SK-N-SH (cell line): ENCODE measurements around the gene MRPS17. TPM values are rescaled to one million over a fixed set of nuclear protein-coding genes. Genes with fewer than 3 reads are reported as not detected.

Source experiments
- CTCF ChIA-PET: fragments of 300-600, 350-600 bp; formaldehyde crosslinking; extraction: SDS; loops from one replicate; lab custom pipeline; 2021; lab: Yijun Ruan, JAX
- POLR2A ChIA-PET: fragments of 350-600 bp; sonication (Branson Sonifier 250); formaldehyde crosslinking; extraction: SDS; loops from one replicate; lab custom pipeline; 2020; ENCODE audit warnings: antibody characterized with exemption, inconsistent platforms; lab: Yijun Ruan, JAX
- DNase-seq: peaks from one replicate; pipeline ENCODE4 v3.0.0; 2012
- H2AFZ ChIP-seq: fragments of 200-600 bp; sonication (generic); 2 replicates; pipeline ENCODE4 v1.8.1; 2016; ENCODE audit warnings: antibody characterized with exemption, mild to moderate bottlenecking, low read depth
- H3F3A ChIP-seq: fragments of 200-600 bp; sonication (generic); replicated peaks from 2 replicates; pipeline ENCODE3; 2016; ENCODE audit warnings: antibody characterized with exemption, mild to moderate bottlenecking; ENCODE audit not compliant: insufficient read depth
- H3K27ac ChIP-seq, 2 experiments: fragments of 200-500 bp in 1 of 2; fragments of 200-600 bp in 1 of 2; sonication (Bioruptor generic) in 1 of 2; sonication (generic), shearing (Covaris generic) in 1 of 2; 2 replicates each; pipeline versions ENCODE4 v1.5.1 to v1.6.1; 2014 to 2016; ENCODE audit warnings: low read depth in 2 of 2, inconsistent platforms in 1 of 2, low read length in 1 of 2, mild to moderate bottlenecking in 1 of 2, mixed read lengths in 1 of 2
- H3K27me3 ChIP-seq: fragments of 200-600 bp; sonication (generic), shearing (Covaris generic); 2 replicates; pipeline ENCODE4 v1.6.1; 2016; ENCODE audit warnings: mixed run types; ENCODE audit not compliant: insufficient read depth
- H3K36me3 ChIP-seq, 2 experiments: fragments of 200-500 bp in 1 of 2; fragments of 200-600 bp in 1 of 2; sonication (Bioruptor generic) in 1 of 2; sonication (generic) in 1 of 2; replicated peaks in 1 of 2; 2 replicates each; pipeline versions ENCODE3 to v1.5.1; 2014 to 2016; ENCODE audit warnings: low read length in 1 of 2, mild to moderate bottlenecking in 1 of 2; ENCODE audit not compliant: insufficient read depth in 2 of 2, control insufficient read depth in 1 of 2
- H3K4me1 ChIP-seq, 2 experiments: fragments of 200-500 bp in 1 of 2; fragments of 200-600 bp in 1 of 2; sonication (Bioruptor generic) in 1 of 2; sonication (generic), shearing (Covaris generic) in 1 of 2; 2 replicates each; pipeline versions ENCODE4 v1.5.1 to v1.6.1; 2014 to 2016; ENCODE audit warnings: low read depth in 1 of 2, low read length in 1 of 2, mixed run types in 1 of 2; ENCODE audit not compliant: insufficient read depth in 2 of 2, control insufficient read depth in 1 of 2
- H3K4me2 ChIP-seq: fragments of 200-600 bp; sonication (generic), shearing (Covaris generic); 2 replicates; pipeline ENCODE4 v1.6.1; 2017; ENCODE audit warnings: mixed run types
- H3K4me3 ChIP-seq, 2 experiments: fragments of 200-500 bp in 1 of 2; fragments of 200-600 bp in 1 of 2; sonication (Bioruptor generic) in 1 of 2; sonication (generic), shearing (Covaris generic) in 1 of 2; 2 replicates each; pipeline versions ENCODE4 v1.5.1 to v1.8.1; 2014 to 2016; ENCODE audit warnings: low read depth in 2 of 2, inconsistent platforms in 1 of 2, low read length in 1 of 2, mild to moderate bottlenecking in 1 of 2, mixed read lengths in 1 of 2, moderate library complexity in 1 of 2
- H3K79me2 ChIP-seq: fragments of 200-600 bp; sonication (generic); 2 replicates; pipeline ENCODE4 v1.8.1; 2017; ENCODE audit warnings: mild to moderate bottlenecking; ENCODE audit not compliant: insufficient read depth
- H3K9ac ChIP-seq: fragments of 200-600 bp; sonication (generic); 2 replicates; pipeline ENCODE4 v1.6.1; 2017; ENCODE audit warnings: mixed run types
- H3K9me2 ChIP-seq: fragments of 200-600 bp; sonication (generic); 2 replicates; pipeline ENCODE4 v1.6.1; 2017; ENCODE audit warnings: mixed run types
- H3K9me3 ChIP-seq: fragments of 200-600 bp; sonication (generic); 2 replicates; pipeline ENCODE4 v1.6.1; 2017; ENCODE audit warnings: mixed run types, mild to moderate bottlenecking, moderate library complexity
- H4K20me1 ChIP-seq: fragments of 200-600 bp; sonication (generic); 2 replicates; pipeline ENCODE4 v1.6.1; 2017; ENCODE audit warnings: mild to moderate bottlenecking, mixed run types; ENCODE audit not compliant: insufficient read depth
- CHD2 ChIP-seq: fragments of 150-350 bp; IDR thresholded peaks from 2 replicates; pipeline ENCODE4 v1.6.1; 2018; ENCODE audit warnings: low read length; ENCODE audit not compliant: partially characterized antibody
- EP300 ChIP-seq, 2 experiments: IDR thresholded peaks; 2 replicates each; pipeline versions ENCODE4 v1.4.0 to v1.6.1; 2012; ENCODE audit warnings: borderline replicate concordance in 1 of 2, low read depth in 1 of 2, low read length in 1 of 2
- FOSL2 ChIP-seq: IDR thresholded peaks from 2 replicates; pipeline ENCODE4 v1.4.0; 2012; ENCODE audit warnings: low read depth, mild to moderate bottlenecking, moderate library complexity, borderline replicate concordance
- GABPA ChIP-seq: IDR thresholded peaks from 2 replicates; pipeline ENCODE4 v1.4.0; 2012; ENCODE audit warnings: low read depth, mild to moderate bottlenecking
- GATA2 ChIP-seq: sonication (generic); formaldehyde crosslinking; IDR thresholded peaks from 2 replicates; pipeline ENCODE4 v1.5.0; 2020; ENCODE audit warnings: mild to moderate bottlenecking, missing genetic modification reagents
- JUND ChIP-seq: IDR thresholded peaks from 2 replicates; pipeline ENCODE4 v1.4.0; 2012
- RAD21 ChIP-seq: IDR thresholded peaks from 2 replicates; pipeline ENCODE4 v1.6.1; 2012; ENCODE audit warnings: mild to moderate bottlenecking, low read length
- SIN3A ChIP-seq: IDR thresholded peaks from 2 replicates; pipeline ENCODE4 v1.6.1; 2012; ENCODE audit warnings: low read depth, mild to moderate bottlenecking, low read length, moderate library complexity, borderline replicate concordance
- SMC3 ChIP-seq: IDR thresholded peaks from 2 replicates; pipeline ENCODE4 v1.6.1; 2012; ENCODE audit warnings: low read depth, low read length, improper control_type of control experiment
- TCF12 ChIP-seq: IDR thresholded peaks from 2 replicates; pipeline ENCODE4 v1.4.0; 2012
- TEAD4 ChIP-seq: IDR thresholded peaks from 2 replicates; pipeline ENCODE4 v1.4.0; 2012; ENCODE audit warnings: mild to moderate bottlenecking, borderline replicate concordance; ENCODE audit not compliant: insufficient read depth
- WGBS: methylation state at CpG from one replicate; pipeline ENCODE4 v1.1.6; 2017; ENCODE audit warnings: low lambda C conversion rate; 5-methylcytosine and 5-hydroxymethylcytosine counted together
- polyA plus RNA-seq, 3 experiments: library from polyadenylated mRNA; depleted of rRNA; stranded (reverse); fragments of >200 nt; gene quantifications; 2 replicates each; pipeline ENCODE4 v1.2.3, GENCODE V29; 2012
- TF ChIP-seq, protein P1 (sequence below): fragments of 150-350 bp; IDR thresholded peaks from 2 replicates; pipeline ENCODE4 v1.6.1; 2016; ENCODE audit warnings: mild to moderate bottlenecking, low read depth, low read length
- TF ChIP-seq, protein P2 (sequence below): IDR thresholded peaks from 2 replicates; pipeline ENCODE4 v1.6.1; 2012; ENCODE audit warnings: mild to moderate bottlenecking, low read depth, low read length, moderate library complexity
- TF ChIP-seq, protein P3 (sequence below): fragments of 200-600 bp; sonication (generic); IDR thresholded peaks from 2 replicates; pipeline ENCODE4 v1.6.1; 2017; ENCODE audit warnings: antibody characterized with exemption, mild to moderate bottlenecking, moderate library complexity

MRPS17 gene
- polyA plus RNA-seq, 1 of the 3 experiments (the other 2 are of a cell fraction), result 17.4 TPM

DNA sequence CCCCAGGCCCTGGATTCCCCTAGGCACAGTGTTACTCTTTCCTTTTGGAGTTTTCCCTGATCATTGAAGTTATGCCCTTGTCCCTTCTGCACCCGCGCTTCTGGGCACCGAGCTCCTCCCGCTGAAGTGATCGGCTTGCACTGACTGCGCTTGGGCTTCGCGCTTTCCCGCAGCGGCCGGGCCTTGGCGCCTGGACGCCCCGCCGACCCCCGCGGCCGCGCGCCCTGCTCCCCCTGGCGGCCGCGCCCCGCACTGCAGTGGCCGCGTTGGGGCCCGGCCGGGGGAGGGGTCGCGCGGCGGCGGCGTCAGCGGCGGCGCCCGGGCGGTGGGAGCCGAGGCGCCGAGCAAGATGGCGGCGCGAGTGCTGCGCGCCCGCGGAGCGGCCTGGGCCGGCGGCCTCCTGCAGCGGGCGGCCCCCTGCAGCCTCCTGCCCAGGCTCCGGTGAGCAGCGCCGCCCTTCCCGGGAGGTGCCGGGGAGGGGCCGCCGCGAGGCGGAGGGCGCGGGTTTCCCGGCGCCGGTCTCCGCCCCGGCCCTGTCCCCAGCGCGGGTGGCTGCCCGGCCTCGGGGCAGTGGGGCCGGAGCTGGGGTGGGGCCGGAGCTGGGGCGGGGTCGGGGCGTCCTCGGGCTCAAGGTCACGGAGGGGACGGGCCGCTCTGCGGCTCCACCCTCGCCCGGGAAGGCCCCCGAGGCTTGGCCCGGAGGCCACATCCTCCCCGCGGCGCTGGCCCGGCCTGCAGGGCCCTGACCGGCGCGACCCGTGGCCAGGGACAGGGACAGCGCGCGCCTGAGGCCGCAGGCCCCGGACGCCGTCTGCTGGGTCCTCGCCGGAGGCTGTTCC lies 12.8 kb downstream of the MRPS17 start, which contains the start of gene NIPSNAP2 (continued):
- TF ChIP-seq, protein P1, sequence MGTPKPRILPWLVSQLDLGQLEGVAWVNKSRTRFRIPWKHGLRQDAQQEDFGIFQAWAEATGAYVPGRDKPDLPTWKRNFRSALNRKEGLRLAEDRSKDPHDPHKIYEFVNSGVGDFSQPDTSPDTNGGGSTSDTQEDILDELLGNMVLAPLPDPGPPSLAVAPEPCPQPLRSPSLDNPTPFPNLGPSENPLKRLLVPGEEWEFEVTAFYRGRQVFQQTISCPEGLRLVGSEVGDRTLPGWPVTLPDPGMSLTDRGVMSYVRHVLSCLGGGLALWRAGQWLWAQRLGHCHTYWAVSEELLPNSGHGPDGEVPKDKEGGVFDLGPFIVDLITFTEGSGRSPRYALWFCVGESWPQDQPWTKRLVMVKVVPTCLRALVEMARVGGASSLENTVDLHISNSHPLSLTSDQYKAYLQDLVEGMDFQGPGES, result no peak
- TF ChIP-seq RAD21 (peak; percentile 55), TCF12 (no peak), FOSL2 (no peak), SMC3 (peak; percentile 82), SIN3A (no peak), JUND (no peak), TEAD4 (no peak), GABPA (no peak)
- TF ChIP-seq, protein P2, sequence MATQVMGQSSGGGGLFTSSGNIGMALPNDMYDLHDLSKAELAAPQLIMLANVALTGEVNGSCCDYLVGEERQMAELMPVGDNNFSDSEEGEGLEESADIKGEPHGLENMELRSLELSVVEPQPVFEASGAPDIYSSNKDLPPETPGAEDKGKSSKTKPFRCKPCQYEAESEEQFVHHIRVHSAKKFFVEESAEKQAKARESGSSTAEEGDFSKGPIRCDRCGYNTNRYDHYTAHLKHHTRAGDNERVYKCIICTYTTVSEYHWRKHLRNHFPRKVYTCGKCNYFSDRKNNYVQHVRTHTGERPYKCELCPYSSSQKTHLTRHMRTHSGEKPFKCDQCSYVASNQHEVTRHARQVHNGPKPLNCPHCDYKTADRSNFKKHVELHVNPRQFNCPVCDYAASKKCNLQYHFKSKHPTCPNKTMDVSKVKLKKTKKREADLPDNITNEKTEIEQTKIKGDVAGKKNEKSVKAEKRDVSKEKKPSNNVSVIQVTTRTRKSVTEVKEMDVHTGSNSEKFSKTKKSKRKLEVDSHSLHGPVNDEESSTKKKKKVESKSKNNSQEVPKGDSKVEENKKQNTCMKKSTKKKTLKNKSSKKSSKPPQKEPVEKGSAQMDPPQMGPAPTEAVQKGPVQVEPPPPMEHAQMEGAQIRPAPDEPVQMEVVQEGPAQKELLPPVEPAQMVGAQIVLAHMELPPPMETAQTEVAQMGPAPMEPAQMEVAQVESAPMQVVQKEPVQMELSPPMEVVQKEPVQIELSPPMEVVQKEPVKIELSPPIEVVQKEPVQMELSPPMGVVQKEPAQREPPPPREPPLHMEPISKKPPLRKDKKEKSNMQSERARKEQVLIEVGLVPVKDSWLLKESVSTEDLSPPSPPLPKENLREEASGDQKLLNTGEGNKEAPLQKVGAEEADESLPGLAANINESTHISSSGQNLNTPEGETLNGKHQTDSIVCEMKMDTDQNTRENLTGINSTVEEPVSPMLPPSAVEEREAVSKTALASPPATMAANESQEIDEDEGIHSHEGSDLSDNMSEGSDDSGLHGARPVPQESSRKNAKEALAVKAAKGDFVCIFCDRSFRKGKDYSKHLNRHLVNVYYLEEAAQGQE, result no peak; the same call in 1 of the 2 replicates
- TF ChIP-seq, protein P3, sequence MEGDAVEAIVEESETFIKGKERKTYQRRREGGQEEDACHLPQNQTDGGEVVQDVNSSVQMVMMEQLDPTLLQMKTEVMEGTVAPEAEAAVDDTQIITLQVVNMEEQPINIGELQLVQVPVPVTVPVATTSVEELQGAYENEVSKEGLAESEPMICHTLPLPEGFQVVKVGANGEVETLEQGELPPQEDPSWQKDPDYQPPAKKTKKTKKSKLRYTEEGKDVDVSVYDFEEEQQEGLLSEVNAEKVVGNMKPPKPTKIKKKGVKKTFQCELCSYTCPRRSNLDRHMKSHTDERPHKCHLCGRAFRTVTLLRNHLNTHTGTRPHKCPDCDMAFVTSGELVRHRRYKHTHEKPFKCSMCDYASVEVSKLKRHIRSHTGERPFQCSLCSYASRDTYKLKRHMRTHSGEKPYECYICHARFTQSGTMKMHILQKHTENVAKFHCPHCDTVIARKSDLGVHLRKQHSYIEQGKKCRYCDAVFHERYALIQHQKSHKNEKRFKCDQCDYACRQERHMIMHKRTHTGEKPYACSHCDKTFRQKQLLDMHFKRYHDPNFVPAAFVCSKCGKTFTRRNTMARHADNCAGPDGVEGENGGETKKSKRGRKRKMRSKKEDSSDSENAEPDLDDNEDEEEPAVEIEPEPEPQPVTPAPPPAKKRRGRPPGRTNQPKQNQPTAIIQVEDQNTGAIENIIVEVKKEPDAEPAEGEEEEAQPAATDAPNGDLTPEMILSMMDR, result peak; percentile 42
- TF ChIP-seq, all 33 proteins: peak for 9

- peaks cover 0 to 17% of the 10 kb centered on the region in 2 experiments for H3K36me3 ChIP-seq
- H3K9ac ChIP-seq, result peak overlapping the region; percentile 95
- WGBS, result 3% methylated on average over 13 of the region's 14 CpGs
- ChIA-PET POLR2A (interaction anchor here (0.5 to 1.7 kb wide), 8 partner anchors 12 to 324 kb away, joined by 3 to 8 read pairs (median 4); partner anchors contain the start of genes SUMF2 and ZNF713), CTCF (interaction anchor here (0.6 to 4.0 kb wide), 25 partner anchors 8 to 433 kb away, joined by 3 to 50 read pairs (median 5); no protein-coding TSS in a partner anchor)
- peaks cover 30% of the 10 kb centered on the region for H3F3A ChIP-seq
- H3K9me2 ChIP-seq, result no peaks in the 10 kb centered on the region
- peaks cover 55% of the 10 kb centered on the region for H3K79me2 ChIP-seq
- TF ChIP-seq TCF12, result no peak; the same call in 1 of the 2 replicates
- TF ChIP-seq CHD2, result no peak
- TF ChIP-seq EP300 (IDR thresholded peaks at IDR 0.05; ENCODE audit: borderline replicate concordance in 1 of 2, low read depth in 1 of 2, low read length in 1 of 2), result no peak
- TF ChIP-seq GATA2, result no peak
- peak overlapping the region; percentile 62 to 91 for H3K4me3 ChIP-seq
- H2AFZ ChIP-seq, result peak overlapping the region; percentile 64; the same call in 1 of the 2 replicates
- no peaks in the 10 kb centered on the region for H3K27me3 ChIP-seq
- DNase-seq, result no peak
- H3K4me1 ChIP-seq, result peaks cover 6% of the 10 kb centered on the region in 2 experiments; a peak in 2 of 4 replicates
- peaks cover 14% of the 10 kb centered on the region for H4K20me1 ChIP-seq
- peak overlapping the region; percentile 93 for H3K4me2 ChIP-seq
- peak overlapping the region; percentile 78 to 83 for H3K27ac ChIP-seq
- no peaks in the 10 kb centered on the region for H3K9me3 ChIP-seq
These were observed 13.4 kb downstream of the MRPS17 start for GRCh38 chr7:55965100-55965470.
